Esophagus muscularis mucosa (tissue), 4 donors: ENCODE results near the gene IRAG1.

Source experiments
- EP300 ChIP-seq: sonication (generic); formaldehyde crosslinking; IDR thresholded peaks from one replicate; pipeline ENCODE4 v1.6.1; 2017; ENCODE audit warnings: antibody characterized with exemption
- POLR2A ChIP-seq: fragments of 450-650 bp; IDR thresholded peaks from one replicate; pipeline ENCODE4 v1.6.1; 2017; ENCODE audit warnings: antibody characterized with exemption, moderate library complexity, mild to moderate bottlenecking, low read depth
- POLR2AphosphoS5 ChIP-seq, 2 donors: sonication (generic); formaldehyde crosslinking; IDR thresholded peaks; one replicate each; pipeline ENCODE4 v1.6.1; 2017; ENCODE audit warnings: antibody characterized with exemption in 2 of 2
- TF ChIP-seq, protein P1 (sequence below), 3 experiments: fragments of 200-600 bp in 2 of 3; fragments of 450-650 bp in 1 of 3; sonication (generic) in 2 of 3; IDR thresholded peaks; one replicate each; pipeline ENCODE4 v1.5.1; 2017 to 2019; ENCODE audit warnings: antibody characterized with exemption in 3 of 3, mild to moderate bottlenecking in 2 of 3, moderate library complexity in 1 of 3

DNA sequence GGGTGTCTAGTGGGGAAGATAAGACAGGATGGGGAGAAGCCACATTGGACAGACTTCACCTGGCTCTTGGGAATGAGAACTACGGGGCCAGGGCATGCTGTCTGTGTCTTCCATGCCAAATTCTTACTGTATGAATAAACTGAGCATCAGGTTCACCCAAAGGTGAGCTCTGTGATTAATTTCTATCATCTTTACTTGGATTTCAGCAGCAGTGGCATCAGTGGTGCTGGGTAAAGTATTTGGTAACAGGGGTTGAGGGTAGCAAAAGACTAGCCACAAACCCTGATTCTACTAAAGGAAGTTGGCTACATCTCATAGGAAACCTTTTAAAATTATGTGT, 38.8 kb downstream of the IRAG1 start:
- TF ChIP-seq, protein P1, sequence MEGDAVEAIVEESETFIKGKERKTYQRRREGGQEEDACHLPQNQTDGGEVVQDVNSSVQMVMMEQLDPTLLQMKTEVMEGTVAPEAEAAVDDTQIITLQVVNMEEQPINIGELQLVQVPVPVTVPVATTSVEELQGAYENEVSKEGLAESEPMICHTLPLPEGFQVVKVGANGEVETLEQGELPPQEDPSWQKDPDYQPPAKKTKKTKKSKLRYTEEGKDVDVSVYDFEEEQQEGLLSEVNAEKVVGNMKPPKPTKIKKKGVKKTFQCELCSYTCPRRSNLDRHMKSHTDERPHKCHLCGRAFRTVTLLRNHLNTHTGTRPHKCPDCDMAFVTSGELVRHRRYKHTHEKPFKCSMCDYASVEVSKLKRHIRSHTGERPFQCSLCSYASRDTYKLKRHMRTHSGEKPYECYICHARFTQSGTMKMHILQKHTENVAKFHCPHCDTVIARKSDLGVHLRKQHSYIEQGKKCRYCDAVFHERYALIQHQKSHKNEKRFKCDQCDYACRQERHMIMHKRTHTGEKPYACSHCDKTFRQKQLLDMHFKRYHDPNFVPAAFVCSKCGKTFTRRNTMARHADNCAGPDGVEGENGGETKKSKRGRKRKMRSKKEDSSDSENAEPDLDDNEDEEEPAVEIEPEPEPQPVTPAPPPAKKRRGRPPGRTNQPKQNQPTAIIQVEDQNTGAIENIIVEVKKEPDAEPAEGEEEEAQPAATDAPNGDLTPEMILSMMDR (IDR thresholded peaks at IDR 0.05), result no peak
- TF ChIP-seq POLR2AphosphoS5 (IDR thresholded peaks at IDR 0.05) (peak in 1 of 2 donors; percentile 20), POLR2A (no peak), EP300 (no peak)
